ENCODE data around the gene CYP24A1. TPM values are rescaled to one million over a fixed set of nuclear protein-coding genes. Genes with fewer than 3 reads are reported as not detected.
A peak's percentile ranks its signal among the peaks of the same experiment; 100 is the strongest.
"Not testable (repeated sequence)": the region's sequence is repeated elsewhere in the genome, so short reads cannot be mapped to it uniquely, and the experiment has no call there.

Gene CYP24A1
- total and polyA plus RNA-seq, 9 donors, result 0.49 to 1.2 (median 0.72) TPM

- H3K9me3 ChIP-seq (replicated peaks; ENCODE audit: control insufficient read depth, low read depth, low read length), result no peaks in the 10 kb centered on the region
- no peaks in the 10 kb centered on the region for H3K36me3 ChIP-seq (ENCODE audit: control insufficient read depth, insufficient read depth, low read length)
- peaks cover 2% of the 10 kb centered on the region for H3K27me3 ChIP-seq (ENCODE audit: control insufficient read depth, insufficient read depth, low read length)
- no peak overlapping the region for H3K4me3 ChIP-seq (ENCODE audit: low read length)
- peak; percentile 7 for DNase-seq
- 87% methylated on average over 3 of the region's 6 CpGs for WGBS (ENCODE audit: insufficient coverage)
- H3K4me1 ChIP-seq (ENCODE audit: control insufficient read depth, insufficient read depth, low read length), result peaks cover 7% of the 10 kb centered on the region
- peak overlapping the region; percentile 42 for H3K27ac ChIP-seq (ENCODE audit: low read length)
These were observed 40.1 kb downstream of the CYP24A1 start for GRCh38 chr20:54133434-54134427.

- H3K9me3 ChIP-seq (replicated peaks; ENCODE audit: control insufficient read depth, low read depth, low read length), result no peaks in the 10 kb centered on the region
- peak; percentile 71 for DNase-seq
- peaks cover 7% of the 10 kb centered on the region for H3K4me1 ChIP-seq (ENCODE audit: control insufficient read depth, insufficient read depth, low read length)
- no peak overlapping the region for H3K4me3 ChIP-seq (ENCODE audit: low read length)
- H3K36me3 ChIP-seq (ENCODE audit: control insufficient read depth, insufficient read depth, low read length), result no peaks in the 10 kb centered on the region
- H3K27ac ChIP-seq (ENCODE audit: low read length), result peak overlapping the region; percentile 42
- WGBS (ENCODE audit: insufficient coverage), result 24% methylated on average over 6 of the region's 6 CpGs
- H3K27me3 ChIP-seq (ENCODE audit: control insufficient read depth, insufficient read depth, low read length), result peaks cover 2% of the 10 kb centered on the region
These were observed 41.0 kb downstream of the CYP24A1 start for GRCh38 chr20:54132612-54133433.

- no peak overlapping the region for H3K27ac ChIP-seq (ENCODE audit: low read length)
- WGBS (ENCODE audit: insufficient coverage), result 73% methylated on average over 7 of the region's 8 CpGs
- H3K9me3 ChIP-seq (replicated peaks; ENCODE audit: control insufficient read depth, low read depth, low read length), result no peaks in the 10 kb centered on the region
- H3K4me3 ChIP-seq (ENCODE audit: low read length), result no peak overlapping the region
- peaks cover 7% of the 10 kb centered on the region for H3K4me1 ChIP-seq (ENCODE audit: control insufficient read depth, insufficient read depth, low read length)
- no peaks in the 10 kb centered on the region for H3K36me3 ChIP-seq (ENCODE audit: control insufficient read depth, insufficient read depth, low read length)
- no peak for DNase-seq
- no peaks in the 10 kb centered on the region for H3K27me3 ChIP-seq (ENCODE audit: control insufficient read depth, insufficient read depth, low read length)
These were observed 41.8 kb downstream of the CYP24A1 start for GRCh38 chr20:54131675-54132611.

- not testable (repeated sequence) for H3K27me3 ChIP-seq (ENCODE audit: control insufficient read depth, insufficient read depth, low read length); H3K36me3 ChIP-seq (ENCODE audit: control insufficient read depth, insufficient read depth, low read length); H3K9me3 ChIP-seq (replicated peaks; ENCODE audit: control insufficient read depth, low read depth, low read length); H3K4me3 ChIP-seq (ENCODE audit: low read length); H3K27ac ChIP-seq (ENCODE audit: low read length); H3K4me1 ChIP-seq (ENCODE audit: control insufficient read depth, insufficient read depth, low read length); DNase-seq
- WGBS (ENCODE audit: insufficient coverage), result no CpG with 5 or more reads among the region's 4 CpGs
These were observed 42.7 kb downstream of the CYP24A1 start for GRCh38 chr20:54131125-54131524.

- H3K4me3 ChIP-seq (ENCODE audit: low read length), result no peak overlapping the region
- peaks cover 7% of the 10 kb centered on the region for H3K4me1 ChIP-seq (ENCODE audit: control insufficient read depth, insufficient read depth, low read length)
- H3K27ac ChIP-seq (ENCODE audit: low read length), result no peak overlapping the region
- WGBS (ENCODE audit: insufficient coverage), result no CpG with 5 or more reads among the region's 3 CpGs
- H3K36me3 ChIP-seq (ENCODE audit: control insufficient read depth, insufficient read depth, low read length), result no peaks in the 10 kb centered on the region
- no peaks in the 10 kb centered on the region for H3K9me3 ChIP-seq (replicated peaks; ENCODE audit: control insufficient read depth, low read depth, low read length)
- H3K27me3 ChIP-seq (ENCODE audit: control insufficient read depth, insufficient read depth, low read length), result no peaks in the 10 kb centered on the region
- no peak for DNase-seq
These were observed 44.4 kb downstream of the CYP24A1 start for GRCh38 chr20:54129350-54129749.

GRCh38 chr20:54127855-54128574 lies 45.8 kb downstream of the CYP24A1 start:
- peaks cover 3% of the 10 kb centered on the region for H3K4me1 ChIP-seq (ENCODE audit: control insufficient read depth, insufficient read depth, low read length)
- no peak overlapping the region for H3K4me3 ChIP-seq (ENCODE audit: low read length)
- WGBS (ENCODE audit: insufficient coverage), result 80% methylated on average over 1 of the region's 7 CpGs
- DNase-seq, result no peak
- no peak overlapping the region for H3K27ac ChIP-seq (ENCODE audit: low read length)
- H3K36me3 ChIP-seq (ENCODE audit: control insufficient read depth, insufficient read depth, low read length), result no peaks in the 10 kb centered on the region
- no peaks in the 10 kb centered on the region for H3K27me3 ChIP-seq (ENCODE audit: control insufficient read depth, insufficient read depth, low read length)
- no peaks in the 10 kb centered on the region for H3K9me3 ChIP-seq (replicated peaks; ENCODE audit: control insufficient read depth, low read depth, low read length)

- Histone ChIP-seq H3K36me3 (ENCODE audit: control insufficient read depth, insufficient read depth, low read length) (no peaks in the 10 kb centered on the region), H3K4me3 (ENCODE audit: low read length) (no peak overlapping the region), H3K9me3 (replicated peaks; ENCODE audit: control insufficient read depth, low read depth, low read length) (no peaks in the 10 kb centered on the region), H3K27me3 (ENCODE audit: control insufficient read depth, insufficient read depth, low read length) (no peaks in the 10 kb centered on the region), H3K27ac (ENCODE audit: low read length) (no peak overlapping the region), H3K4me1 (ENCODE audit: control insufficient read depth, insufficient read depth, low read length) (no peaks in the 10 kb centered on the region)
- no CpG with 5 or more reads among the region's 3 CpGs for whole genome bisulfite sequencing (ENCODE audit: insufficient coverage)
- no peak for DNase-seq
These were observed 46.8 kb downstream of the CYP24A1 start for GRCh38 chr20:54126806-54127655.

- H3K4me1 ChIP-seq (ENCODE audit: control insufficient read depth, insufficient read depth, low read length); DNase-seq; H3K9me3 ChIP-seq (replicated peaks; ENCODE audit: control insufficient read depth, low read depth, low read length); H3K27me3 ChIP-seq (ENCODE audit: control insufficient read depth, insufficient read depth, low read length); H3K4me3 ChIP-seq (ENCODE audit: low read length); H3K27ac ChIP-seq (ENCODE audit: low read length); H3K36me3 ChIP-seq (ENCODE audit: control insufficient read depth, insufficient read depth, low read length): not testable (repeated sequence)
- WGBS (ENCODE audit: insufficient coverage), result 98% methylated on average over 8 of the region's 12 CpGs
These were observed 47.5 kb downstream of the CYP24A1 start for GRCh38 chr20:54126328-54126727.
